Left forelimb (tissue), 1 donor: ENCODE data around the gene PEX3.
"Not testable (repeated sequence)": the region's sequence is repeated elsewhere in the genome, so short reads cannot be mapped to it uniquely, and the experiment has no call there.

Experiments
- DNase-seq: peaks from one replicate; pipeline ENCODE4 v3.0.0-alpha.2; 2018; ENCODE audit warnings: low spot score

Gene PEX3

GRCh38 chr6:143507358-143508145 lies 56.9 kb downstream of the PEX3 start:
- DNase-seq, result no peak

- not testable (repeated sequence) for DNase-seq
Measured at GRCh38 chr6:143510326-143510725, 59.7 kb downstream of the PEX3 start.

- DNase-seq, result peak; percentile 89
Measured at GRCh38 chr6:143510991-143511891, 60.6 kb downstream of the PEX3 start, which contains the start of gene FUCA2. TSS of gene FUCA2 (minus strand) at chr6:143511720. CDS start at chr6:143511634, 86 bp downstream.

- no peak for DNase-seq
Measured at GRCh38 chr6:143513410-143513809, 62.8 kb downstream of the PEX3 start.

- DNase-seq, result no peak
Measured at GRCh38 chr6:143515061-143515760, 64.6 kb downstream of the PEX3 start.

- DNase-seq, result no peak
Measured at GRCh38 chr6:143515766-143516355, 65.3 kb downstream of the PEX3 start.

- no peak for DNase-seq
Measured at GRCh38 chr6:143516690-143517446, 66.3 kb downstream of the PEX3 start.

GRCh38 chr6:143517447-143517773 lies 66.8 kb downstream of the PEX3 start:
- no peak for DNase-seq

GRCh38 chr6:143522039-143522600 lies 71.5 kb downstream of the PEX3 start:
- no peak for DNase-seq

GRCh38 chr6:143525356-143525755 lies 74.8 kb downstream of the PEX3 start:
- no peak for DNase-seq

GRCh38 chr6:143527677-143528076 lies 77.1 kb downstream of the PEX3 start:
- DNase-seq, result no peak

GRCh38 chr6:143528164-143528811 lies 77.7 kb downstream of the PEX3 start:
- DNase-seq, result no peak

GRCh38 chr6:143529095-143529494 lies 78.5 kb downstream of the PEX3 start:
- no peak for DNase-seq

GRCh38 chr6:143531720-143532499 lies 81.3 kb downstream of the PEX3 start:
- no peak for DNase-seq

- DNase-seq, result no peak
Measured at GRCh38 chr6:143535189-143535614, 84.6 kb downstream of the PEX3 start.

GRCh38 chr6:143536461-143536865 lies 85.9 kb downstream of the PEX3 start:
- peak; percentile 76 for DNase-seq

- peak; percentile 74 for DNase-seq
Measured at GRCh38 chr6:143536866-143537691, 86.5 kb downstream of the PEX3 start.

- no peak for DNase-seq
Measured at GRCh38 chr6:143538374-143538773, 87.8 kb downstream of the PEX3 start.

GRCh38 chr6:143539106-143539505 lies 88.5 kb downstream of the PEX3 start:
- DNase-seq, result no peak
